ENCODE data around the gene HEYL.

HEYL gene

GRCh38 chr1:39671433-39671792 is 32.0 kb upstream of the HEYL start:
- in situ Hi-C loops (cut with MboI; ENCODE audit: low sequenced_read_pairs, unreplicated experiment), result no loop called here
- TF ChIP-seq, protein P1, sequence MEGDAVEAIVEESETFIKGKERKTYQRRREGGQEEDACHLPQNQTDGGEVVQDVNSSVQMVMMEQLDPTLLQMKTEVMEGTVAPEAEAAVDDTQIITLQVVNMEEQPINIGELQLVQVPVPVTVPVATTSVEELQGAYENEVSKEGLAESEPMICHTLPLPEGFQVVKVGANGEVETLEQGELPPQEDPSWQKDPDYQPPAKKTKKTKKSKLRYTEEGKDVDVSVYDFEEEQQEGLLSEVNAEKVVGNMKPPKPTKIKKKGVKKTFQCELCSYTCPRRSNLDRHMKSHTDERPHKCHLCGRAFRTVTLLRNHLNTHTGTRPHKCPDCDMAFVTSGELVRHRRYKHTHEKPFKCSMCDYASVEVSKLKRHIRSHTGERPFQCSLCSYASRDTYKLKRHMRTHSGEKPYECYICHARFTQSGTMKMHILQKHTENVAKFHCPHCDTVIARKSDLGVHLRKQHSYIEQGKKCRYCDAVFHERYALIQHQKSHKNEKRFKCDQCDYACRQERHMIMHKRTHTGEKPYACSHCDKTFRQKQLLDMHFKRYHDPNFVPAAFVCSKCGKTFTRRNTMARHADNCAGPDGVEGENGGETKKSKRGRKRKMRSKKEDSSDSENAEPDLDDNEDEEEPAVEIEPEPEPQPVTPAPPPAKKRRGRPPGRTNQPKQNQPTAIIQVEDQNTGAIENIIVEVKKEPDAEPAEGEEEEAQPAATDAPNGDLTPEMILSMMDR (IDR thresholded peaks at IDR 0.05; ENCODE audit: borderline replicate concordance, control extremely low read depth, extremely low read depth, insufficient read depth, missing control alignments), result no peak
- DNase-seq (ENCODE audit: low spot score), result peak; percentile 33

GRCh38 chr1:39670689-39671088 is 31.2 kb upstream of the HEYL start:
- in situ Hi-C loops (cut with MboI; ENCODE audit: low sequenced_read_pairs, unreplicated experiment), result no loop called here
- DNase-seq (ENCODE audit: low spot score), result no peak
- TF ChIP-seq, protein P1 (IDR thresholded peaks at IDR 0.05; ENCODE audit: borderline replicate concordance, control extremely low read depth, extremely low read depth, insufficient read depth, missing control alignments), result no peak

GRCh38 chr1:39668894-39669293 is 29.5 kb upstream of the HEYL start:
- in situ Hi-C loops (cut with MboI; ENCODE audit: low sequenced_read_pairs, unreplicated experiment), result no loop called here
- TF ChIP-seq, protein P1 (IDR thresholded peaks at IDR 0.05; ENCODE audit: borderline replicate concordance, control extremely low read depth, extremely low read depth, insufficient read depth, missing control alignments), result no peak
- DNase-seq (ENCODE audit: low spot score), result no peak

- in situ Hi-C loops (cut with MboI; ENCODE audit: low sequenced_read_pairs, unreplicated experiment), result no loop called here
- no peak for DNase-seq (ENCODE audit: low spot score)
- TF ChIP-seq, protein P1 (IDR thresholded peaks at IDR 0.05; ENCODE audit: borderline replicate concordance, control extremely low read depth, extremely low read depth, insufficient read depth, missing control alignments), result no peak
These were observed 28.7 kb upstream of the HEYL start for GRCh38 chr1:39668111-39668510.

DNA sequence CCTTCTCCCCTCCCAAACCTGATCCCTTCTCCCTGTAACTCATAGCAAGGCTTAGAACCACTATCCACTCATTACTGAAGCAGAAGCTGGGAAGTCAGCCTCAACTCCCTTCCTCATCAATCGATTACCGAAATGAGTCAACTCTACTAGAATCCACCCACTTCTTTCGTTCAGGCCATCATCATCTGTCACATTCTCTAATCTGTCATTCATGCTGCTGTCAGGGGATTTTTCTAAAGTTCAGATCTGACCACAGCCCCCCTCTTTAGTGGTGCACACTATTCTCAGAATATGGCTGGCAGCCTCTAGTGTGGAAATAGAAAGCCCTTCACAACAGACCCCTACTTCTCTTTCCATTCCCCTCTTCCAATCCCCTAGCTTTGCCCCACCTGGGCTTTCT is 27.3 kb upstream of the HEYL start:
- DNase-seq (ENCODE audit: low spot score), result peak; percentile 87
- in situ Hi-C loops (cut with MboI; ENCODE audit: low sequenced_read_pairs, unreplicated experiment), result no loop called here
- TF ChIP-seq, protein P1 (IDR thresholded peaks at IDR 0.05; ENCODE audit: borderline replicate concordance, control extremely low read depth, extremely low read depth, insufficient read depth, missing control alignments), result no peak

DNA sequence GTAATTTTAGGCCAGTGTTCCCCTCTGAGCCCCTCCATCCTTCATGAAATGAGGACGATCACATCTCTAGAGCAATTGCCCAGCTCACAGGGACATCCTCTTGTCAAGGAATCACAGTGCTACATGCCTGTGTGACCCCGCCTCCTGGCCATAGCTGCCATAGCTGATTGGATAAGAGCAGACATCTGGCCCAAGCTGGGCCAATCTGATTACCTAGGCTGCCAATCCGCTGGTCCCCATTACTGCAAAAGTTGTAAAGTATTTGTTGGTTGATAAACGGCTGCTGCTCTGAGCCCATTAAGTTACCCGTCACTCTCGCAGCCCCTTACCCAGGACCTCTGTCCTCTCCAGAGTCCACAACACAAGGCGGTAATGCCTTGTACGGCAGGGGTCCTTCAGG is 24.1 kb upstream of the HEYL start:
- DNase-seq (ENCODE audit: low spot score), result no peak
- in situ Hi-C loops (cut with MboI; ENCODE audit: low sequenced_read_pairs, unreplicated experiment), result no loop called here
- TF ChIP-seq, protein P1 (IDR thresholded peaks at IDR 0.05; ENCODE audit: borderline replicate concordance, control extremely low read depth, extremely low read depth, insufficient read depth, missing control alignments), result no peak

DNA sequence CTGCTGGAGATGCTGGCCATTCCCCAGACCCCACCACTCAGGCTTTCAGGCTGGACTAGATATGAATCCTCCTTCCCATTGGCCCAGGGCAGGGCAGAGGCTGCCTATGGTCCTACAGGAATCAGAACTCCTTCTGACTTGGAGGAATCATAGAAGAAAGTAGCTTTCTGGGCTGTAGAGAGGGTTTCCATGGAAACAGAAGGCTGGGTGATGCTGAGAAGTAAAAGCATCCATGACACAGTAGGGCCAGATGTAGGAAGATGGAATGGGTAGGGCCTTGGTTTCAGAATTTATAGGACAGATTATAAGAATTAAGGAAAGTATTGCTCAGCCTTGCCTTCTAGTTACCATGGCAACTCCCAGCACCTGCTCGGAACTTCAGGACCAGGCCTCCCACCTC is 23.4 kb upstream of the HEYL start:
- TF ChIP-seq, protein P1 (IDR thresholded peaks at IDR 0.05; ENCODE audit: borderline replicate concordance, control extremely low read depth, extremely low read depth, insufficient read depth, missing control alignments), result no peak
- no peak for DNase-seq (ENCODE audit: low spot score)
- in situ Hi-C loops (cut with MboI; ENCODE audit: low sequenced_read_pairs, unreplicated experiment), result no loop called here
